Stromal cell of bone marrow (primary cell): ENCODE data around the gene C11orf24.
"Not testable (repeated sequence)": the region's sequence is repeated elsewhere in the genome, so short reads cannot be mapped to it uniquely, and the experiment has no call there.

Experiments
- DNase-seq: peaks from one replicate; pipeline ENCODE4 v3.0.0-alpha.2; 2012; ENCODE audit warnings: low read depth

The C11orf24 gene

DNA sequence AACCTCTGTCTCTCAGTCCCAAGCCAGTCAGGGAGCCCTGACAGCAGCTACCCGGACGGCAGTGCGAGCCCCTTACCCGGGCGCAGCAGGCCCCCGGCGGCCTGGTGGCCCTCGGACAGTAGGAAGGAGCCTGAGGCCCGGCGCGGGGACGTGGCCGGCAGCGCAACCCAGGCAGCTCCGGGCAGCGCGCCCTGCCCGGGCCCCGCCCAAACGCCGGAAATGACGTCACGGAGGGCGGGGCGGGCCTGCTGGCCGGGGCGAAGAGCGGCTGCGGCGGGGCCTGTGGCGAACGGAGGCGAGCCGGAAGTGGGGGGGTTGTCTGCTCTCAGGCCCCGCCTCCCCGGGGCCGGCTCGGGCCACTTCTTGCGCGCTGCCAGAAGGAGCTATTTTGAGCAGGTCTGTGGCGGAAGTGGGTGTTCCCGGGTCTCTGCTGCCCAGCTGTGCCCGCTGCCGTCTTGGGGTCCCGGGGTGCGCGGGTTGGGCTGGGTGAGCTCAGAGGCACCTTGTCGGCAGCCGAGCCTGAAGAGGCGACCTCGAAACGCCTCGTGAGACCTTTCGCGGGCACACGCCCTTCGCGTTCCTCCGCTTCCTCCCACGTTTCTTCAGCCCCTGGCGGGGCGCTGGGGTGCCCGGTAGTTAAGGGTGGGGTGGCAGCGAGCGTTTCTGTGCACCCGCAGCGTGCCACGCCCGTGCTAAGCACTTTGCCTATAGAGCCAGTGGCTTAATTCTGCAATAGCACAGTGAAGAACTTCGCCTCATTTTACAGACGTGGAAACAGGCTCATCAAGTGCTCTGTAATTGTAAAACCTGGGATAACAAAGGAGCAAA lies at the start of gene C11orf24:
C11orf24 (minus strand) TSS at position 193 of the 828 bp plus-strand sequence. CDS start 8,206 bp downstream, outside the sequence.
- peak; percentile 88 for DNase-seq

DNA sequence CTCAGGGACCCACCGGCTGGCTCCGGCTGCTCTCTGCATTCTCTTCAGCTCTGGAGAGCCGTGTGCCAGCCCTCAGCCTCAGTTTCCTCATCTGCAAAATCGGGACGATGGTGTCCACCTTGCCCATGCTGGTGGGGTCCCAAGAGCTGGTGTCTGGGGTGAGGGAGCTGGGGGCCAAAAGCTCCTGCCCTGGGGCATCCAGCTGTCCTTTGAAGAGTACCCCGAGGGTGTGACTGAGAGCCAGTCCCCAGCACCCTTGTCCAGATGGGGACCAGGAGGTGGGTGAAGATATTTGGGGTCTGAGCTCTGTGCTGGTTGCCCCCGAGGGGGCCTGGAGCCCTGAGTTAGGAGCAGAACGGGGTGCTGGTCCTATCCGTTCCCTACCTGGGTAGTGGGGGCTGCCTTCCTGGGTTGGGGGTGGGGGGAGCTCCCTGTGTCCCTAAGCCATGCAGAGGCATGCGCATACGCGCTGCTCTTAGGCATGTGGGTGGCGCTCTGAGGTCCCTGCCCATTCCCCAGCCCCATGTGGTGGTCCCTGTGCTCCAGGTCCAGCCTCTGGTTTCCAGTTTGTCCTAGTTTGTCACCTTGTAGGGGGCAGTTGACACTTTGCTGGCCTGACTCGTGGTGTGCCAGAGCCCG lies 45.5 kb upstream of the C11orf24 start:
- no peak for DNase-seq

DNA sequence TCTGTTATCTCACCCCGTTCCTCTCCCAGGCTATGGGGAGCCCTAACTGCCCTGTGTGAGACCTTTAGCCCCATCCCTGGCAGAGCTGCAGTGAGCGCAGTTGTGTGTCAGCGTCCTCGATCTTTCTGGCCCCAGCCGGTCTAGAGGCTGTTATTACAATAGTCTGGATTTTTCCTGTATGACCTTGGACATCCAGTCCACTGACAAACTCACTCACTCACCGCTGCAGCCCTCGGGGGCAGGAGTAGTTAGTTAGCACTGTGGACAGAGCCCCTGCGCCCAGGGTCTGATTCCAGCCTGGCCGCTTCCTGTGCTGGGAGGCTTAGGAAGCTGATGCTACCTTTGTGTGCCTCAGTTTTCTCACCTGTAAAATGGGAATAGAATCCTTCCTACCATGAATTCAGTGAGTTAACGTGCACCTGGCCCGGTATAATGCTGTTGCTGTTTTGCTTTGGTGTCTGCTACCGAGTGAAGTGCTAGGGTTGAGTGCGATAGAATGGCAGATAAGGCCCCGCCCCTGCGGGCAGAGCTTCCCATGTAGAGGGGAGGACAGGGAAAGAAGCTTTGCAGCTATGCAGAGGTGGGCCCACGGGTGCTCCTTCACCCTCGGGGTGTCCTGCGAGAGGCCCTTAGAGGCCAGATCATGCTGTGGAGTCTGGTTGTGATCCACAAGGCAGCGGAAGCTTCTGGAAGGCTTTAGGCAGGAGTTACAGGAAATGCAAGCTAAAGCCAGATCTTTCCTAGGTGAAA lies 43.6 kb upstream of the C11orf24 start:
- DNase-seq, result no peak

DNA sequence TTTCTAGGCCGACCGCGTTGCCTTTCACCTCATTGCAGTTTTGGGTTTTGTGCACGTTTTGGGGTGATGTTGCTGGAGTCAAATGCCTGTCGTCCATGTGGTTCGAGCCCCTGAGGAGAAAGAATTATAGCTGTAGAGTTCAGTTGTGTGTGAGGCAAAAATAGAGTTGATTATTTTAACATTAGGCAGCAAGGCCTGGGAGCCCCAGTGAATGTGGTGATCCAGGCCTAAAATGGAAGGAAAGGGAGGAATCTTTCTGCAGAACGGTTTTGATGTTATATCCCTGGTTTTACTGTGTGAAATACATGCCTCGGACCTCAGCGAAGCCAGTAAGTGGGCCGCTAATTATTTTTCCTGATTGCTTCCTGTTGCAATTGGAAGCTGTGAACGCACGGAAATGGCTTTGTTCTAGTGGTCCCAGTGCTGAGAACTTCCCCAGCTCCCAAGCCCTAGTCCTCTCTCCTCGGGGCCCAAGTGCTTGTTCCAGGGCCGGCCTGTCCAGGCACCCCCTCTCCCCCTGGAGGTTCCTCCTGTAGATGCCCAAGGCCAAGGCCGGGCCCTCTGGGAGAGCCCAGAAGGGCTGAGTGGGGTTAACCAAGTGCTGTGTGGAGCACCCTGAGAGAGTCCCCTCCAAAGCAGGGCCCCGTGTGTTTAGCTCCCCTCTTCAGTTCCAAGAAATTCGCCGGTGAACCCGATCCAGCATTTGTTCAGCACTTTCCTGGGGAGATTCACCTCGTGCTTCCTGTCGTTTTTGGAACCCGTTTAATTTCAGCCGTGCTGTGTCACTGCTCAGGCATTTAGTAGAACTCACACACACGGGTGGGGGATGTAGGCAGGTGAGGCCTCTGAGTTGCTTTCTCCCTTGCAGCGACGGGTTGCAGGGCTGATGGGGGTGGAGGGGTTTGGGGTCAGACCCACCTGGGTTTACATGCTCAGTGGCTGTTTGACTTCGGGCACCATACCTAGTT lies 42.7 kb upstream of the C11orf24 start:
- no peak for DNase-seq

- DNase-seq, result no peak
These were observed 41.9 kb upstream of the C11orf24 start for GRCh38 chr11:68313574-68314202.

DNA sequence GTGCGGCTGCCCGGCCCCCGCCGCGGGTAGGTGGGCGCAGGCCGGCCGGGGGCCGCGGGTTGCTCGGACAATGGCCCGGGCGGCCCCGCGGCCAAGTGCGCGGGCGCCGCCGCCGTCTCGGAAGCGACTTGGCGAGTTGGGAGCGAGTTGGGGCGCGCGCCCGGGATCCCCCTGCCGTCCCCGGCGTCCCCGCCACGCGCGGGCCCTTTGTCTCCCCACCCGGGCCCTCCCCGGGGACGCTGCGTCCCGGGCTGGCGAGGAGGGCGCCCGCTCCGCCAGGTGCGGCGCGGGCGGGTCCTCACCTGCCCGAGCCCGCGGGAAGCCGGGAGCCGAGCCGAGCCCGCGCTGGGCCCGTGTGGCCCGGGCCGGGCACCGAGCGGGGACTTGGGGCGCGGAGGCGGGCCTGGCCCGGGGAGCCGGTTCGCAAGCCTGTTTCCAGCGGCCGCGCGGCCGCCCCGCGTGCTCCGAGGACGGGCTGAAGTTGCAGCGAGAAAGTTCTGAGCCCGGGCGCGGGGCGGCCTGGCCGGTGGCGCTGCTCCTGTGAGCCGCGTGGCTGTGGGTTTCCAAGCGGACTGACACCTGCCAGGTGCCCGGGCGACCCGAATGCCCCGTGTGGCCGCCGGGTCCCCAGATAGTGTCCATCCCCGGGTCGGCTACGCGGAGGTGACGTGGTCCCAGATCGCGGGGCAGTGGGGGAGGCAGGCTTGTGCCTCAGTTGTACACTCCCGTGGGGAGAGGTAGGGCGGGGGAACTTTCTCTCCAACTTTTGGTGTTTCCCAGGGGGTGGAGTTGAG lies 41.2 kb upstream of the C11orf24 start:
- no peak for DNase-seq

GRCh38 chr11:68312117-68312779 lies 40.5 kb upstream of the C11orf24 start, which contains the start of gene LRP5:
TSS of gene LRP5 (plus strand) at chr11:68312591. CDS start at chr11:68312715, 124 bp downstream.
- DNase-seq, result no peak

DNA sequence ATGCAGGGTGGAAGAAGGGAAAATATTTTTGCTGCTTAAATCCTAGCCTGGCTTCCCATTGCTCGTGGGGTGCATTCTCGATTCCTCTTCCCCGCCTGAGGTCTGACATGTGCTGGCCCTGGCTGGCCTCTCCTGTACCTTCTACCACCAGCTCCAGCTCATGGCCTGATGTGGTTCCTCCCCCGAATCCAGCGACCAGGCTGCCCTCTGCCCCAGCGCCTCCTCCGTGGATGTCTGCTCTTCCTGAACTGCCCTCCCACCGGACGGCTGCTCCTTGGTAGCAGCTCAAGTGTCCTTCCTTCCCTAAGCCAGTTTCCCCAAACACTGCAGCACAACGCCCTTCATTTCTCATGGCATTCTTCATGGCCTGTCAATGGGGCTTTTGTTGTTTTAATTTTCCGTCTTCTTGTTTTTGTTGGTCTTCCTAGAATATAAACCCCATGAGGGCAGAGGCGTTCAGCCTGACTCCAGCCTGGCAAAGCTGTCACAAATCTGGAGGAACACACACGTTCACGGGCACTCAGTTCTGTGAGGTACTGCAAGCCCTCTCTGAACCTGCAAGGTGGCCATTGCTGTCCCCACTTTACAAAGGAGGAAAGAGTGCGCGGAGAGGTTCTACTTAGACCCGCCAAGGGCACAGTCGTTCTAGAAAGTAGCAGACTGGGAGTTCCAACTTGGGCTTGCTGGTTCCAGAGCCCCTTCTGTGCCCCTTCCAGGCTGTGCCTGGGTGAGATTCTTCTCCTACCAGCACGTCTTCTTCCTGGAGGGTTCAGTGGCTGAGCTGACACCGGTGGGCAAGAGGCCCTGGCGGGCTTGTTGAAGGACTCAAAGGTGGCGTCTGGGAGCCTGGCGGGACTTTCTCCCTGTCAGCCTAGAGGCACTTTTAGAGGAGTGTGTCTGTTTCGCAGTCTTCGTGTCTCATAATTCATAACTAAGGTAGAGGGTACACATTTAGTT lies 39.7 kb upstream of the C11orf24 start:
- no peak for DNase-seq

DNA sequence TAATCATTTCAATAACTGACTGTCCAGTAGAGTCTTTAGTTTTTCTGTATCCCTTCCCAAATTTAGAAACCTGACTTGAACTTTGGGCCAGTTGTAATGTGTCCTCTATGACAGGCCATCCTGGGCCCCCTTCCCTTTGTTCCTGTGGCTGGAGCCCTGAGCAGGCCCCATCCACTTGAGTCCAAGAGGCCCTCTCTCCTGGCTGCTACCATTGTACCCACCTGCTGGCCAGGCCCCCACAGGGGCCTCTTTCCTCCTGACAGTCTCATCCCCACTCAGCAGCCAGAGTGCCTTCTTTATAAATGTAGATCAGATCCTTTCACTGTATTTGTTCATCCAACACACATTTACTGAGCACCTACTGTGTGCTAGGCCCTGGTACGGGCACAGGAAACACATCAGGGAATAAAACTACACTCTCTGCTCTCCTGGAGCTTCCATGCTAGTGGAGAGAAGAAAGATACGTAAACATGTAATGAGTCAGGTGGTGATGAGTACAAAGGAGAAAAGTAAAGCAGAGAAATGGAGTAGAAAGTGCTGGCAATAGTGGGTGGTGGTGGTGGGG lies 37.9 kb upstream of the C11orf24 start:
- DNase-seq, result no peak

GRCh38 chr11:68308068-68308467 lies 36.3 kb upstream of the C11orf24 start:
- DNase-seq, result no peak

GRCh38 chr11:68306636-68307035 lies 34.9 kb upstream of the C11orf24 start:
- no peak for DNase-seq

DNA sequence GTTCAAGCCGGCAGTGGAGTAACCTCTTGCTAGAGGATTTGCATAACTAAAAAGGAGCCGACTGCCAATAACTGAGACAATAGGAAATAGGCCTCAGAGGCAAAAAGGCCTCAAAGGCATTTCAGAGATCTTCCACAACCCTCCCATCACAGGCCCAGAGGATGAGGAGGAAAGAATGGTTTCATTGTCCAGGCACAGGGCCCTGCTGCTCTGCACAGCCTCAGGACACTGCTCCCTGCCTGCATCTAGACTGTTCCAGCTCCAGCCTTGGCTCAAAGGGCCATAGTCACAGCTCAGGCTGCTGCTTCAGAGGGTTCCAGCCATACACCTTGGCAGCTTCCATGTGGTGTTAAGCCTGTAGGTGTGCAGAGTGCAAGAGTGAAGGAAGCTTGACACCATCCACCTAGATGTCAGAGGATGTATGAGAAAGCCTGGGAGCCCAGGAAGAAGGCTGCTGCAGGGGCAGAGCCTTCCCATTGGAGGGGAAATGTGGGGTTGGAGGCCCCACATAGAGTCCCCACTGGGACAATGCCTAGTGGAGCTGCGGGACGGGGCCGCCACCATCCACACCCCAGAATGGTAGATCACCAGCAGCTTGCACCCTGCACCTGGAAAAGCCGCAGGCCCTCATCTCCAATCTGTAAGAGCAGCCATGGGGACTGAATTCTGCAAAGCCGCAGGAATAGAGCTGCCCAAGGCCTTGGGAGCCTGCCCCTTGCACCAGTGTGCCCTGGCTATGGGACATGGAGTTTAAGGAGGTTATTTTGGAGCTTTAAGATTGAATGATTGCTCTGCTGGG lies 32.4 kb upstream of the C11orf24 start:
- DNase-seq, result no peak

DNA sequence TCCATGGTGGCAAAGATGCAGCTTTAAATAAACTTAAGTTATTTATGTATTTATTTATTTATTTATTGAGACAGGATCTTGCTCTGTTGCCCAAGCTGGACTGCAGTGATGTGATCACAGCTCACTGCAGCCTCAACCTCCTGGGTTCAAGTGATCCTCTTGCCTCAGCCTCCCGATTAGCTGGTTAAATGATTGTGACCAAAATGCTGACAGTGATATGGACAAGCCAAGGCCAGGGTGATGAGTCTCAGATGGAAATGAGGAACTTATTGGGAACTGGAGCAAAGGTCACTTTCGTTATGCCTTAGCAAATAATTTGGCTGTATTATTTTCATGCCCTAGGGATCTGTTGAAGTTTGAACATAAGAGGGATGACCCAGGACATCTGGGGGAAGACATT lies 31.3 kb upstream of the C11orf24 start:
- DNase-seq, result no peak

GRCh38 chr11:68302670-68303069 lies 30.9 kb upstream of the C11orf24 start:
- DNase-seq, result no peak

GRCh38 chr11:68302256-68302655 lies 30.5 kb upstream of the C11orf24 start:
- no peak for DNase-seq

GRCh38 chr11:68300076-68300830 lies 28.5 kb upstream of the C11orf24 start:
- no peak for DNase-seq

GRCh38 chr11:68299517-68299879 lies 27.7 kb upstream of the C11orf24 start:
- DNase-seq, result not testable (repeated sequence)
